HG02678 (cell line): ENCODE results near the gene ELF3.
"Not testable (repeated sequence)": the region's sequence is repeated elsewhere in the genome, so short reads cannot be mapped to it uniquely, and the experiment has no call there.

ENCODE experiments used
- ATAC-seq: cut with Tn5 transposase; IDR thresholded peaks from one replicate; pipeline ENCODE4 v1.9.1; 2021; ENCODE audit warnings: mild to moderate bottlenecking, moderate library complexity; ENCODE audit not compliant: unreplicated experiment

The ELF3 gene

GRCh38 chr1:202034149-202034682 lies 23.8 kb downstream of the ELF3 start:
- no peak for ATAC-seq

- ATAC-seq: peak; percentile 69
These were observed 24.5 kb downstream of the ELF3 start for GRCh38 chr1:202034683-202035462.

GRCh38 chr1:202036595-202037387 lies 26.4 kb downstream of the ELF3 start:
- no peak for ATAC-seq

GRCh38 chr1:202037706-202038296 lies 27.4 kb downstream of the ELF3 start:
- no peak for ATAC-seq

- ATAC-seq: peak; percentile 55
These were observed 28.4 kb downstream of the ELF3 start for GRCh38 chr1:202038688-202039346.

- ATAC-seq: no peak
These were observed 35.3 kb downstream of the ELF3 start for GRCh38 chr1:202045705-202046104.

- no peak for ATAC-seq
These were observed 35.8 kb downstream of the ELF3 start for GRCh38 chr1:202046227-202046626.

- ATAC-seq: no peak
These were observed 36.6 kb downstream of the ELF3 start for GRCh38 chr1:202046748-202047708.

- no peak for ATAC-seq
These were observed 37.6 kb downstream of the ELF3 start for GRCh38 chr1:202047977-202048376.

- no peak for ATAC-seq
These were observed 38.7 kb downstream of the ELF3 start for GRCh38 chr1:202049129-202049528.

GRCh38 chr1:202054094-202054493 lies 43.7 kb downstream of the ELF3 start:
- ATAC-seq: no peak

- not testable (repeated sequence) for ATAC-seq
These were observed 44.3 kb downstream of the ELF3 start for GRCh38 chr1:202054673-202055072.

GRCh38 chr1:202056644-202057334 lies 46.4 kb downstream of the ELF3 start:
- no peak for ATAC-seq

- not testable (repeated sequence) for ATAC-seq
These were observed 46.9 kb downstream of the ELF3 start for GRCh38 chr1:202057335-202057704.

- no peak for ATAC-seq
These were observed 47.9 kb downstream of the ELF3 start for GRCh38 chr1:202058001-202058908.

GRCh38 chr1:202061055-202061454 lies 50.7 kb downstream of the ELF3 start:
- ATAC-seq: no peak

GRCh38 chr1:202061787-202062186 lies 51.4 kb downstream of the ELF3 start:
- ATAC-seq: not testable (repeated sequence)

- ATAC-seq: not testable (repeated sequence)
These were observed 52.2 kb downstream of the ELF3 start for GRCh38 chr1:202062636-202063035.
